ENCODE results near the gene TPI1.

- TF ChIP-seq TAF1 (IDR thresholded peaks at IDR 0.05; ENCODE audit: low read depth) (no peak), CREB1 (IDR thresholded peaks at IDR 0.05; ENCODE audit: low read depth) (no peak), REST (IDR thresholded peaks at IDR 0.05; ENCODE audit: low read depth) (no peak), RAD21 (IDR thresholded peaks at IDR 0.05; ENCODE audit: low read depth) (peak; percentile 99), ZBTB7A (IDR thresholded peaks at IDR 0.05; ENCODE audit: low read depth) (no peak), CEBPB (IDR thresholded peaks at IDR 0.05) (no peak), TEAD4 (IDR thresholded peaks at IDR 0.05) (peak; percentile 79), TCF12 (IDR thresholded peaks at IDR 0.05; ENCODE audit: low read depth) (no peak), NFIC (IDR thresholded peaks at IDR 0.05) (no peak)
- TF ChIP-seq, protein P1, sequence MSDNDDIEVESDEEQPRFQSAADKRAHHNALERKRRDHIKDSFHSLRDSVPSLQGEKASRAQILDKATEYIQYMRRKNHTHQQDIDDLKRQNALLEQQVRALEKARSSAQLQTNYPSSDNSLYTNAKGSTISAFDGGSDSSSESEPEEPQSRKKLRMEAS (IDR thresholded peaks at IDR 0.05), result no peak
Measured at GRCh38 chr12:6825398-6826124, 41.8 kb upstream of the TPI1 start.
